Endothelial cell (in vitro differentiated cells): ENCODE data around the gene SHOX. TPM values are rescaled to one million over a fixed set of nuclear protein-coding genes. Genes with fewer than 3 reads are reported as not detected.

Source experiments
- DNase-seq: peaks from one replicate; pipeline ENCODE4 v3.0.0; 2021; ENCODE audit warnings: low spot score
- H3K27ac Mint-ChIP-seq: one replicate; pipeline ENCODE4 v1.8.0; 2021; ENCODE audit warnings: mixed read lengths, inconsistent platforms; ENCODE audit not compliant: unreplicated experiment
- H3K27me3 Mint-ChIP-seq: one replicate; pipeline ENCODE4 v1.8.0; 2021; ENCODE audit warnings: mild to moderate bottlenecking, moderate library complexity, mixed read lengths, inconsistent platforms; ENCODE audit not compliant: unreplicated experiment
- H3K36me3 Mint-ChIP-seq: one replicate; pipeline ENCODE4 v1.8.0; 2021; ENCODE audit warnings: mild to moderate bottlenecking, low read depth, mixed read lengths, inconsistent platforms; ENCODE audit not compliant: unreplicated experiment
- H3K4me1 Mint-ChIP-seq: one replicate; pipeline ENCODE4 v1.8.0; 2021; ENCODE audit warnings: mild to moderate bottlenecking, mixed read lengths, inconsistent platforms; ENCODE audit not compliant: unreplicated experiment
- H3K4me3 Mint-ChIP-seq: one replicate; pipeline ENCODE4 v1.8.0; 2021; ENCODE audit warnings: mild to moderate bottlenecking, mixed read lengths, inconsistent platforms; ENCODE audit not compliant: unreplicated experiment
- H3K9me3 Mint-ChIP-seq: one replicate; pipeline ENCODE4 v1.8.0; 2021; ENCODE audit warnings: mixed read lengths, inconsistent platforms; ENCODE audit not compliant: unreplicated experiment
- long read RNA-seq: library from polyadenylated mRNA; unstranded; transcript quantifications from one replicate; pipeline ENCODE4 v2.0.0, GENCODE V29; 2020; ENCODE audit not compliant: unreplicated experiment
- total RNA-seq: library from RNA; stranded (reverse); fragmentation: NEBNext Ultra II Directional; extraction: Animal tissue kit (Norgen Biotek cat#: 25700); gene quantifications from one replicate; pipeline ENCODE4 v1.2.1, GENCODE V29; 2021; ENCODE audit not compliant: unreplicated experiment
- TF ChIP-seq, protein P1 (sequence below): fragments of 200-600 bp; sonication (generic); IDR thresholded peaks from one replicate; pipeline ENCODE4 v1.5.0; 2021; ENCODE audit warnings: antibody characterized with exemption; ENCODE audit not compliant: unreplicated experiment

SHOX gene
- not detected for total RNA-seq
- long read RNA-seq, result 0 reads

DNA sequence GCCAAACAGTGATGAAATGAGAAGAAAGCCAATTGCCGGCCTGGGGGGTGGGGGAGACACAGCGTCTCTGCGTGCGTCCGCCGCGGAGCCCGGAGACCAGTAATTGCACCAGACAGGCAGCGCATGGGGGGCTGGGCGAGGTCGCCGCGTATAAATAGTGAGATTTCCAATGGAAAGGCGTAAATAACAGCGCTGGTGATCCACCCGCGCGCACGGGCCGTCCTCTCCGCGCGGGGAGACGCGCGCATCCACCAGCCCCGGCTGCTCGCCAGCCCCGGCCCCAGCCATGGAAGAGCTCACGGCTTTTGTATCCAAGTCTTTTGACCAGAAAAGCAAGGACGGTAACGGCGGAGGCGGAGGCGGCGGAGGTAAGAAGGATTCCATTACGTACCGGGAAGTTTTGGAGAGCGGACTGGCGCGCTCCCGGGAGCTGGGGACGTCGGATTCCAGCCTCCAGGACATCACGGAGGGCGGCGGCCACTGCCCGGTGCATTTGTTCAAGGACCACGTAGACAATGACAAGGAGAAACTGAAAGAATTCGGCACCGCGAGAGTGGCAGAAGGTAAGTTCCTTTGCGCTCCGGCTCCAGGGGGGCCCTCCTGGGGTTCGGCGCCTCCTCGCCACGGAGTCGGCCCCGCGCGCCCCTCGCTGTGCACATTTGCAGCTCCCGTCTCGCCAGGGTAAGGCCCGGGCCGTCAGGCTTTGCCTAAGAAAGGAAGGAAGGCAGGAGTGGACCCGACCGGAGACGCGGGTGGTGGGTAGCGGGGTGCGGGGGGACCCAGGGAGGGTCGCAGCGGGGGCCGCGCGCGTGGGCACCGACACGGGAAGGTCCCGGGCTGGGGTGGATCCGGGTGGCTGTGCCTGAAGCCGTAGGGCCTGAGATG lies at the start of gene SHOX:
Gene SHOX (plus strand): TSS at position 180 of the 885 bp plus-strand sequence. CDS start 107 bp downstream, at position 287.
- TF ChIP-seq, protein P1, sequence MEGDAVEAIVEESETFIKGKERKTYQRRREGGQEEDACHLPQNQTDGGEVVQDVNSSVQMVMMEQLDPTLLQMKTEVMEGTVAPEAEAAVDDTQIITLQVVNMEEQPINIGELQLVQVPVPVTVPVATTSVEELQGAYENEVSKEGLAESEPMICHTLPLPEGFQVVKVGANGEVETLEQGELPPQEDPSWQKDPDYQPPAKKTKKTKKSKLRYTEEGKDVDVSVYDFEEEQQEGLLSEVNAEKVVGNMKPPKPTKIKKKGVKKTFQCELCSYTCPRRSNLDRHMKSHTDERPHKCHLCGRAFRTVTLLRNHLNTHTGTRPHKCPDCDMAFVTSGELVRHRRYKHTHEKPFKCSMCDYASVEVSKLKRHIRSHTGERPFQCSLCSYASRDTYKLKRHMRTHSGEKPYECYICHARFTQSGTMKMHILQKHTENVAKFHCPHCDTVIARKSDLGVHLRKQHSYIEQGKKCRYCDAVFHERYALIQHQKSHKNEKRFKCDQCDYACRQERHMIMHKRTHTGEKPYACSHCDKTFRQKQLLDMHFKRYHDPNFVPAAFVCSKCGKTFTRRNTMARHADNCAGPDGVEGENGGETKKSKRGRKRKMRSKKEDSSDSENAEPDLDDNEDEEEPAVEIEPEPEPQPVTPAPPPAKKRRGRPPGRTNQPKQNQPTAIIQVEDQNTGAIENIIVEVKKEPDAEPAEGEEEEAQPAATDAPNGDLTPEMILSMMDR, result no peak
- peaks cover 41% of the 10 kb centered on the region for H3K9me3 Mint-ChIP-seq
- no peak within 1 kb of the TSS for H3K4me3 Mint-ChIP-seq
- peaks cover 22% of the 10 kb centered on the region for H3K27me3 Mint-ChIP-seq
- DNase-seq, result no peak
- H3K4me1 Mint-ChIP-seq, result no peaks in the 10 kb centered on the region
- peaks cover 26% of the 10 kb centered on the region for H3K36me3 Mint-ChIP-seq
- no peak within 1 kb of the TSS for H3K27ac Mint-ChIP-seq

DNA sequence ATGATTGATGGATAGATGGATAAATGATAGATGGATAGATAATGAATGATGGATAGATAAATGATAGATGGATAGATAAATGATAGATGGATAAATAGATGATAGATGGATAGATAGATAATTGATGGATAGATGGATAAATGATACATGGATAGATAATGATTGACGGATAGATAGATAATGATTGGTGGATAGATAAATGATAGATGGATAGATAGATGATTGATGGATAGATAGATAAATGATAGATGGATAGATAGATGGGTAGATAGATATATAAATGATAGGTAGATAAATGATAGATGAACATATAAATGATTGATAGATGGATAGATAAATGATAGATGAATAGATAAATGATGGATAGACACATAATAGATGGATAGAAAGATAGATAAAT lies 49.5 kb upstream of the SHOX start:
- TF ChIP-seq, protein P1, result no peak
- no peaks in the 10 kb centered on the region for H3K36me3 Mint-ChIP-seq
- no peak for DNase-seq
- H3K4me1 Mint-ChIP-seq, result no peaks in the 10 kb centered on the region
- H3K27ac Mint-ChIP-seq, result no peak overlapping the region
- H3K27me3 Mint-ChIP-seq, result peaks cover 2% of the 10 kb centered on the region
- H3K4me3 Mint-ChIP-seq, result no peak overlapping the region
- H3K9me3 Mint-ChIP-seq, result peaks cover 34% of the 10 kb centered on the region

DNA sequence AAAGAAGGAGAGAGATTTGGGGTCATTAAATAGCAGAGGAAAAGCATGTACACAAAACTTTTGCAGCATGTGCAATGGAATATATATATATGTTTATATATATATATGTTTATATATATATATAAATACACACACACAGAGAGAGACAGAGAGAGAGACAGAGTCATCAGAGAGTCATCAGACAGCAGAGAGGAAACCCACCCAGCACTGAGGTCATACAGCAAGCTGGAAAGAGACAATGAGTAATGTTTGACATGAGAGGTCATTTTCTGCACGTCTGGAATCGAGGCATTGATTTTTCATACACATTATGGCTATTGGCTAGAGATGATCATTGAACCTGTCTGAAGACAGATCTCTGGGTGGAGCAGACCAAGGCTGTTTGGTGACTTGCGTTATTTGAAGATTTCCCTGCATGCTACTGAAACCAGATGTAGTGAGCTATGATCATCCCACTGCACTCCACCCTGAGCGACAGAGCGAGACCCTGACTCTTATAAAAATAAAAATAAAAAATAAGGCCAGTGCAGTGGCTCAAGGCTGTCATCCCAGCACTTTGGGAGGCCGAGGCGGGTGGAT lies 48.8 kb upstream of the SHOX start:
- no peaks in the 10 kb centered on the region for H3K36me3 Mint-ChIP-seq
- peaks cover 34% of the 10 kb centered on the region for H3K9me3 Mint-ChIP-seq
- H3K27ac Mint-ChIP-seq, result no peak overlapping the region
- no peaks in the 10 kb centered on the region for H3K4me1 Mint-ChIP-seq
- DNase-seq, result no peak
- TF ChIP-seq, protein P1, result no peak
- peaks cover 6% of the 10 kb centered on the region for H3K27me3 Mint-ChIP-seq
- no peak overlapping the region for H3K4me3 Mint-ChIP-seq

DNA sequence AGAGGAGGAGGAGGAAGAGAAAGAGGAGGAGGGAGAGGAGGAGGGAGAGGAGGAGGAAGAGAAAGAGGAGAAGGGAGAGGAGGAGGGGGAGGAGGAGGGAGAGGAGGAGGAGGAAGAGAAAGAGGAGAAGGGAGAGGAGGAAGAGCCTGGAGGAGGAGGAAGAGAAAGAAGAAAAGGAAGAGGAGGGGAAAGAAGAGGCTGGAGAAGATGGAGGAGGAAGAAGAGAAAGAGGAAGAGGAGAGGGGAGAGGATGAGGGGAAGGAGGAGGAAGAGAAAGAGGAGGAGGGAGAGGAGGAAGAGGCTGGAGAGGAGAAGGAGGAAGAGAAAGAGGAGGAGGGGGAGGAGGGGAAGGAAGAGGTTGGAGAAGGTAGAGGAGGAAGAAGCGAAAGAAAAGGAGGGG lies 46.0 kb upstream of the SHOX start:
- Mint-ChIP-seq H3K36me3 (no peaks in the 10 kb centered on the region), H3K27ac (no peak overlapping the region), H3K4me3 (no peak overlapping the region), H3K4me1 (no peaks in the 10 kb centered on the region), H3K27me3 (peaks cover 6% of the 10 kb centered on the region), H3K9me3 (peaks cover 17% of the 10 kb centered on the region)
- TF ChIP-seq, protein P1, result no peak
- no peak for DNase-seq
